IMR-90 (cell line): Measurements from ENCODE around the gene PRRC2B. TPM values are rescaled to one million over a fixed set of nuclear protein-coding genes. Genes with fewer than 3 reads are reported as not detected.

Experiments used
- ATAC-seq: fragments of 200-7000 bp; cut with Tn5 transposase; 2 replicates; pipeline ENCODE4 v1.9.1; 2020; ENCODE audit warnings: low read depth, mild to moderate bottlenecking, moderate library complexity
- BruUV-seq: library from RNA; stranded (reverse); fragments of 400-500 nt; replicated peaks from 2 replicates; lab custom pipeline; 2021; lab: Mats Ljungman, UMichigan
- CTCF ChIA-PET: fragments of 300-600 bp; formaldehyde crosslinking; extraction: SDS; loops from one replicate; lab custom pipeline; 2021; ENCODE audit warnings: antibody characterized with exemption; lab: Yijun Ruan, JAX
- POLR2A ChIA-PET: fragments of 300-600 bp; sonication (Branson Sonifier 250); formaldehyde crosslinking; loops from one replicate; lab custom pipeline; 2022; ENCODE audit warnings: antibody characterized with exemption; ENCODE audit not compliant: unreplicated experiment; lab: Charles Lee
- DNase-seq: peaks from one replicate; pipeline ENCODE4 v3.0.0; 2013
- H2AFZ ChIP-seq: replicated peaks from 2 replicates; pipeline ENCODE3; 2013; ENCODE audit warnings: low read length, mild to moderate bottlenecking; ENCODE audit not compliant: poor library complexity
- H2AK5ac ChIP-seq: 2 replicates; pipeline ENCODE4 v1.6.1; 2013; ENCODE audit warnings: low read depth, low read length, inconsistent platforms
- H2AK9ac ChIP-seq: replicated peaks from 2 replicates; pipeline ENCODE3; 2013; ENCODE audit warnings: mild to moderate bottlenecking, low read depth, low read length, moderate library complexity; ENCODE audit not compliant: poor library complexity
- H2BK120ac ChIP-seq: 2 replicates; pipeline ENCODE4 v1.6.1; 2013; ENCODE audit warnings: low read depth, low read length, inconsistent platforms
- H2BK15ac ChIP-seq: 3 replicates; pipeline ENCODE4 v1.6.1; 2013; ENCODE audit warnings: low read depth, low read length, inconsistent platforms
- H2BK20ac ChIP-seq: 2 replicates; pipeline ENCODE4 v1.6.1; 2013; ENCODE audit warnings: low read depth, mild to moderate bottlenecking, inconsistent platforms, low read length, moderate library complexity
- H2BK5ac ChIP-seq: 2 replicates; pipeline ENCODE4 v1.6.1; 2013; ENCODE audit warnings: mild to moderate bottlenecking, low read depth, low read length, inconsistent platforms; ENCODE audit not compliant: poor library complexity, severe bottlenecking
- H3K14ac ChIP-seq: replicated peaks from 2 replicates; pipeline ENCODE4 v1.6.1; 2013; ENCODE audit warnings: low read depth, low read length, inconsistent platforms
- H3K18ac ChIP-seq: 2 replicates; pipeline ENCODE4 v1.6.1; 2013; ENCODE audit warnings: low read depth, low read length, control low read depth
- H3K23ac ChIP-seq: 2 replicates; pipeline ENCODE4 v1.6.1; 2013; ENCODE audit warnings: low read depth, low read length, inconsistent platforms
- H3K27ac ChIP-seq: 2 replicates; pipeline ENCODE4 v1.5.1; 2013; ENCODE audit warnings: mild to moderate bottlenecking, control low read depth, low read length; ENCODE audit not compliant: insufficient read depth
- H3K27me3 ChIP-seq: 2 replicates; pipeline ENCODE4 v1.6.1; 2013; ENCODE audit warnings: low read length; ENCODE audit not compliant: control insufficient read depth, insufficient read depth
- H3K36me3 ChIP-seq: 2 replicates; pipeline ENCODE4 v1.6.1; 2013; ENCODE audit warnings: low read length, mixed read lengths; ENCODE audit not compliant: control insufficient read depth, insufficient read depth
- H3K4ac ChIP-seq: 2 replicates; pipeline ENCODE4 v1.6.1; 2013; ENCODE audit warnings: low read depth, low read length, inconsistent platforms
- H3K4me1 ChIP-seq: 2 replicates; pipeline ENCODE4 v1.6.1; 2013; ENCODE audit warnings: low read length, mixed read lengths; ENCODE audit not compliant: control insufficient read depth, insufficient read depth
- H3K4me2 ChIP-seq: 2 replicates; pipeline ENCODE4 v1.6.1; 2013; ENCODE audit warnings: low read depth, mild to moderate bottlenecking, control low read depth, low read length, moderate library complexity
- H3K4me3 ChIP-seq: 2 replicates; pipeline ENCODE4 v1.5.1; 2013; ENCODE audit warnings: low read depth, mild to moderate bottlenecking, control low read depth, low read length, moderate library complexity; ENCODE audit not compliant: insufficient read depth
- H3K56ac ChIP-seq: 2 replicates; pipeline ENCODE4 v1.6.1; 2013; ENCODE audit warnings: low read length, inconsistent platforms; ENCODE audit not compliant: insufficient read depth; ENCODE audit errors: extremely low read depth
- H3K79me1 ChIP-seq, 2 experiments: 2 replicates each; pipeline ENCODE4 v1.6.1; 2013; ENCODE audit warnings: low read length in 2 of 2, inconsistent platforms in 1 of 2, low read depth in 1 of 2
- H3K9ac ChIP-seq: 2 replicates; pipeline ENCODE4 v1.6.1; 2013; ENCODE audit warnings: low read depth, low read length, control low read depth
- H3K9me1 ChIP-seq: 2 replicates; pipeline ENCODE4 v1.6.1; 2013; ENCODE audit warnings: low read length, inconsistent platforms; ENCODE audit not compliant: insufficient read depth
- H3K9me3 ChIP-seq: 2 replicates; pipeline ENCODE4 v1.6.1; 2013; ENCODE audit warnings: low read length; ENCODE audit not compliant: control insufficient read depth, insufficient read depth
- H4K20me1 ChIP-seq: 2 replicates; pipeline ENCODE4 v1.6.1; 2013; ENCODE audit warnings: low read length, inconsistent platforms; ENCODE audit not compliant: insufficient read depth
- H4K5ac ChIP-seq: 2 replicates; pipeline ENCODE4 v1.6.1; 2013; ENCODE audit warnings: mild to moderate bottlenecking, low read depth, low read length, control low read depth
- H4K8ac ChIP-seq, 2 experiments: 2 replicates each; pipeline ENCODE4 v1.6.1; 2013; ENCODE audit warnings: low read depth in 2 of 2, low read length in 2 of 2, control low read depth in 1 of 2, inconsistent platforms in 1 of 2
- H4K91ac ChIP-seq: 2 replicates; pipeline ENCODE4 v1.6.1; 2013; ENCODE audit warnings: low read depth, low read length, inconsistent platforms; ENCODE audit not compliant: insufficient read depth
- BHLHE40 ChIP-seq: fragments of 150-350 bp; IDR thresholded peaks from 2 replicates; pipeline ENCODE4 v1.6.1; 2016; ENCODE audit warnings: mild to moderate bottlenecking, low read depth, low read length
- CEBPB ChIP-seq: IDR thresholded peaks from 2 replicates; pipeline ENCODE4 v1.6.1; 2012; ENCODE audit warnings: low read depth, low read length, improper control_type of control experiment
- MXI1 ChIP-seq: IDR thresholded peaks from 2 replicates; pipeline ENCODE4 v1.6.1; 2012; ENCODE audit warnings: low read depth, mild to moderate bottlenecking, low read length, moderate library complexity, borderline replicate concordance
- RAD21 ChIP-seq: IDR thresholded peaks from 2 replicates; pipeline ENCODE4 v1.6.1; 2012; ENCODE audit warnings: low read length, improper control_type of control experiment
- WGBS, 2 experiments: methylation state at CpG; one replicate each; pipeline versions ENCODE4 v1.1.5 to v1.1.7; 2013; ENCODE audit warnings: missing lambda C conversion rate in 2 of 2; ENCODE audit not compliant: insufficient read length in 1 of 2; ENCODE audit errors: extremely low coverage in 2 of 2; 5-methylcytosine and 5-hydroxymethylcytosine counted together
- dilution Hi-C: fragments of 300-500 bp; cut with HindIII; formaldehyde crosslinking; loops from one replicate; pipeline ENCODE4 v1.14.3; 2018; ENCODE audit warnings: low sequenced_read_pairs; ENCODE audit not compliant: unreplicated experiment
- in situ Hi-C: fragments of 300-500 bp; cut with MboI; formaldehyde crosslinking; loops from 3 replicates; pipeline ENCODE4 v1.14.3; 2019; ENCODE audit warnings: low sequenced_read_pairs, inconsistent platforms, mixed read lengths
- intact Hi-C: fragments of 100-400 bp; cut with micrococcal nuclease; formaldehyde crosslinking; loops from 2 replicates; pipeline ENCODE4 v1.10.0; 2022
- polyA plus RNA-seq, 3 experiments: library from polyadenylated mRNA; depleted of rRNA; stranded (reverse); fragments of >200 nt; gene quantifications; 2 replicates each; pipeline ENCODE4 v1.2.3, GENCODE V29; 2012; ENCODE audit warnings: low replicate concordance in 1 of 3
- total RNA-seq: library from RNA; depleted of rRNA; stranded (reverse); fragments of >200 nt; gene quantifications from 2 replicates; pipeline ENCODE4 v1.2.3, GENCODE V29; 2012
- TF ChIP-seq, protein P1 (sequence below): conservative IDR thresholded peaks from 2 replicates; pipeline ENCODE4 v1.5.1; 2012; ENCODE audit warnings: mild to moderate bottlenecking, low read depth, low read length, improper control_type of control experiment

Gene PRRC2B
- total and polyA plus RNA-seq, 2 of the 4 experiments (the other 2 are of a cell fraction): 19.4 to 39.1 TPM

DNA sequence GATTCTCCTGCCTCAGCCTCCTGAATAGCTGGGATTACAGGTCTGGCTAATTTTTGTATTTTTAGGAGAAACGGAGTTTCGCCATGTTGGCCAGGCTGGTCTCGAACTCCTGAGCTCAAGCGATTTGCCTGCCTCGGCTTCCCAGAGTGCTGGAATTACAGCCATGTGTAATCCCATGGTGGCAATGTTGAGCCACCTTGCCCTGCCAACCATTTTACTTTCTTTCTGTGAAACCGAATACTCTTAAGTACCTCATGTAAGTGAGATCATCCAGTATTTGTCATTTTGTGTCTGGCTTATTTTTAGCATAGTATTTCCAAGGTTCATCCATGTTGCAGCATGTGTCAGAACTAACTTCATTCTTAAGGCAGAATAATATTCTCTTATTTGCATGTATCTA is 8.2 kb downstream of the PRRC2B start:
- no peak overlapping the region for H3K23ac ChIP-seq
- no peak overlapping the region for H3K56ac ChIP-seq
- dilution Hi-C loops (no loop called here), intact Hi-C loops (no loop called here), in situ Hi-C loops (no loop called here)
- no peak overlapping the region for H2AK5ac ChIP-seq
- H3K9me3 ChIP-seq: no peaks in the 10 kb centered on the region
- no peak overlapping the region for H4K8ac ChIP-seq
- H3K4me2 ChIP-seq: peak overlapping the region; percentile 74
- ATAC-seq (no peak), DNase-seq (peak; percentile 83)
- no peak overlapping the region for H3K4me3 ChIP-seq
- H4K5ac ChIP-seq: no peak overlapping the region
- H3K9me1 ChIP-seq: peaks cover 39% of the 10 kb centered on the region
- H2BK5ac ChIP-seq: peak overlapping the region; percentile 23
- H3K79me1 ChIP-seq: peaks cover 0 to 59% of the 10 kb centered on the region in 2 experiments; a peak in 2 of 4 replicates
- BruUV-seq: no TSS peak
- H3K27ac ChIP-seq: no peak overlapping the region
- TF ChIP-seq BHLHE40: no peak
- peak; percentile 44; the same call in 1 of the 2 replicates for TF ChIP-seq CEBPB
- peak; percentile 34 for TF ChIP-seq RAD21
- TF ChIP-seq MXI1: peak; percentile 66; the same call in 1 of the 2 replicates
- TF ChIP-seq, protein P1, sequence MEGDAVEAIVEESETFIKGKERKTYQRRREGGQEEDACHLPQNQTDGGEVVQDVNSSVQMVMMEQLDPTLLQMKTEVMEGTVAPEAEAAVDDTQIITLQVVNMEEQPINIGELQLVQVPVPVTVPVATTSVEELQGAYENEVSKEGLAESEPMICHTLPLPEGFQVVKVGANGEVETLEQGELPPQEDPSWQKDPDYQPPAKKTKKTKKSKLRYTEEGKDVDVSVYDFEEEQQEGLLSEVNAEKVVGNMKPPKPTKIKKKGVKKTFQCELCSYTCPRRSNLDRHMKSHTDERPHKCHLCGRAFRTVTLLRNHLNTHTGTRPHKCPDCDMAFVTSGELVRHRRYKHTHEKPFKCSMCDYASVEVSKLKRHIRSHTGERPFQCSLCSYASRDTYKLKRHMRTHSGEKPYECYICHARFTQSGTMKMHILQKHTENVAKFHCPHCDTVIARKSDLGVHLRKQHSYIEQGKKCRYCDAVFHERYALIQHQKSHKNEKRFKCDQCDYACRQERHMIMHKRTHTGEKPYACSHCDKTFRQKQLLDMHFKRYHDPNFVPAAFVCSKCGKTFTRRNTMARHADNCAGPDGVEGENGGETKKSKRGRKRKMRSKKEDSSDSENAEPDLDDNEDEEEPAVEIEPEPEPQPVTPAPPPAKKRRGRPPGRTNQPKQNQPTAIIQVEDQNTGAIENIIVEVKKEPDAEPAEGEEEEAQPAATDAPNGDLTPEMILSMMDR: 0 out of 2 replicates have a peak, but pooled peaks have one; percentile 20
- H2AK9ac ChIP-seq: no peak overlapping the region
- H3K4me1 ChIP-seq: peaks cover 38% of the 10 kb centered on the region
- H3K27me3 ChIP-seq: no peaks in the 10 kb centered on the region
- no peak overlapping the region for H3K14ac ChIP-seq
- POLR2A ChIA-PET: no interaction called here
- H2AFZ ChIP-seq: no peak overlapping the region
- no peak overlapping the region for H4K91ac ChIP-seq
- no peak overlapping the region for H3K4ac ChIP-seq
- peaks cover 4% of the 10 kb centered on the region for H3K36me3 ChIP-seq
- H2BK15ac ChIP-seq: no peak overlapping the region
- H2BK20ac ChIP-seq: no peak overlapping the region
- H3K18ac ChIP-seq: no peak overlapping the region
- WGBS, 2 experiments: 81% methylated on average over 3 of the region's 6 CpGs; no CpG with 5 or more reads in 1 of the 2 experiments
- H2BK120ac ChIP-seq: no peak overlapping the region
- CTCF ChIA-PET: no interaction called here
- peaks cover 98% of the 10 kb centered on the region for H4K20me1 ChIP-seq
- H3K9ac ChIP-seq: no peak overlapping the region
